RPMI8226 (cell line): ENCODE data around the gene RANBP6.
A peak's percentile ranks its signal among the peaks of the same experiment; 100 is the strongest.

Experiments
- DNase-seq: peaks from one replicate; pipeline ENCODE4 v3.0.0-alpha.2; 2015

Gene RANBP6

DNA sequence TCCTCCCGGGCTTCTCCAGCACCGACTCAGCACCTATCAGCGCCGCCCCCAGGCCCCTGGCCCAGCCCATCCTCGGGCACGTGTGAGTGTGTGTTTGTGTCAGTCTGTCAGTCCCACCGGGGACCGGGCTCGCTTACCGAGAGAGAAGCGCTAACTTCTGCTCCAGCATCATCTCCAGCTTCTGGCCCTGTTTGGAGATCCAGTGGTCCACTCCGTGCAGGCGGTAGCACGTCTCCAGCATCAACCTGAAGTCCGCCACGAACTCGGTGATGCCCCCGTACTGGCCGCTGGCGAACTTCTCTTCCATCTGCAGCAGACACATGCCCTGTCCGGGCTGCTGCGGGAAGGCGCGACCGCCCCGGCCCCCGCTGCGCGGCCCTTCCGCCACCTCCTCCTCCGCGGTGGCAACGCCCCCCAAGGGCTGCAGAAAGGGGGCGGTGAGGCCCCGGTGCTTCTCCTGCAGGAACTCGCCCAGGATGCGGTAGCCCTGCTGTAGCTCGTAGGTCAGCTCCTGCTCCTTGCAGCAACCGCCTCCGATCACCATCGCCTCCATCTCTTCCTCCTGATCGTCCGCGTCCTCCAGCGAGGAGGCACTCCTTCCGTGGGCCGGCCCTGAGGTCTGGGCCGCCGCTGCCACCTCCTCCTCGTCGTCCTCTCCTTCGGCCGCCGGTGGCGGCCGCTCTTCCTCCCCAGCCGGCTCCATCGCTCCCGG, 8.2 kb downstream of the RANBP6 start:
- peak; percentile 91 for DNase-seq

- no peak for DNase-seq
Observed at GRCh38 chr9:6006749-6007057, 8.7 kb downstream of the RANBP6 start.

GRCh38 chr9:6000955-6001354, 14.5 kb downstream of the RANBP6 start:
- DNase-seq: no peak

DNA sequence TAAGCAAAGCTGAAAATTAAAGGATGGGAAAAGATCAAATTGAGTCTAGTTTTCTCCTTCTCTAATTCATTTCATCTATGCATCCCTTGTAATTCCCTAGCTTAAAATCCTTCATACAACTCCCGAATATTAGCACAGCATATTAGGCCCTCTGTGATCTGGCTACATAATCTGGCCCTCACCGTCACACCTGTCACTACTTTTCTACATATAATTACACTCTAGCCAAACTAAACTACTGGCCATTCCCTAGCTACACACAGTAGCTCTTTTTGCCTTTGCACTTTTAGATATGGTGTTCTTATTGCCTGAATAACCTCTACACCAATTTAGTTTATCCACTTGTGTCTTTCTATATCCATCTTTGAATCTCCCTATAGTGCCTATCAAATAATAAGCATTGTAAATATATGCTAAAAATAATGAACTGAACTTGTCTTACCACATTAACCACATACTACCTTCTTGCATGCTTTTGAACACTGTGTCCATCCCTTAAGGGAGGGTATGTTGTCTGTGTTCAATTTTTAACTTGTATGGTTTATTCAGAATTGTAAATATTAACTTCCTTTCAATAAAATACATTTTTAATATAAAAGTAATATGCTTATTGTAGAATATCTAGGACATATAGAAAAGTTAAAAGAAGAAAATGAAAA, 15.9 kb downstream of the RANBP6 start:
- no peak for DNase-seq

- DNase-seq: no peak
Observed at GRCh38 chr9:5994493-5994892, 20.9 kb downstream of the RANBP6 start.

GRCh38 chr9:5988265-5988664, 27.2 kb downstream of the RANBP6 start:
- no peak for DNase-seq

- DNase-seq: no peak
Observed at GRCh38 chr9:5983042-5983441, 32.4 kb downstream of the RANBP6 start.

- DNase-seq: no peak
Observed at GRCh38 chr9:5982317-5982716, 33.1 kb downstream of the RANBP6 start.

DNA sequence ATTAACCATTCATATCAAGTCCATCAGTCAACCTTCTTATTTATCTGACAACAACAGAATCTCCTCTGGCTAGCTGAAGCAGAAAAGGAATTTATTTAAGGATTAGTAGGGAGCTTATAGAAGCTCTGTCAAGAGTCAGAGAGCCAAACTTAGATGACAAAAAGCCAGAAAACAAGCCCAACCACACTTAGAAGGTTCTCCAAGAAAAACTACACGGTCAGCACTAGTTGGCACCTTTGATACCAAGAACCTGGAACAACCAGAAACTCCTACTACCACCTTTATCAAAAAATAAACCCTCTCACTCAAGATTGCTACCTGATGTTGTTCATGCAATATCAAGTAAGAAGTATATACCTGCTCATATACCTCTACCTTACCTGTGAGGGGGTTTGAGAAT, 36.9 kb downstream of the RANBP6 start:
- DNase-seq: peak; percentile 27

DNA sequence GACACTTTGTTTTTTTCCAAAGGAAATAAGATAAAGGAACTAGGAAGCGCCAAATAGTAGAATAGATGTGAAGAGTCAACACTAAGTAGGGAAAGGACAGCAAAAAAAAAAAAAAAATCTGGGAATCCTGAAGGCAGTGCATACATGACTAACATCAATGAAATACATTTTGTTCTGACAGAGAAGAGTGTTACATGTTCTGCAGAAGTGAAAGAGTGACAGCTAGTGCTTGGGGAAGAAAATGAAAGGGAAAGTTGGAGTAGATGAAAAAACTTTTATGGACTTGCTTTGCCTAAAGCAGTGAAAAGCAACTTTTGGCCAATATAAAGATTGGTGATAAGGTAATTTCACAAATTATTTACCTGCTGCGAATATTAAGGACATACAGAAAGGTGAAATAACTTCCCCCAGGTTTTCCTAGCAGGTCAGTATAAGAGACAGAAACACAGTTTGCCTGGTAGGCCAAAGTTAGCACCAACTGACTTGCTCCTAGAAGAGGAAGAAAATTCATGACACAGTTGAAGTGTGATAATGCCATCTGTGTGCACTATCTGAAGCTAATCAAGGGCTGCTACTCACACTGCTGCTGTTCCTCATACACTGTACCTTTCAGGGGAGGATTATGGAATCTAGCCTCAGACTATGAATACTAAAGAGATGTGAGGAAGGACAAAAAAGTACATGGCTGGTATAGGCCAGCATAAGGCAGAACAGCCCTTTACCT, 38.6 kb downstream of the RANBP6 start:
- DNase-seq: no peak

DNA sequence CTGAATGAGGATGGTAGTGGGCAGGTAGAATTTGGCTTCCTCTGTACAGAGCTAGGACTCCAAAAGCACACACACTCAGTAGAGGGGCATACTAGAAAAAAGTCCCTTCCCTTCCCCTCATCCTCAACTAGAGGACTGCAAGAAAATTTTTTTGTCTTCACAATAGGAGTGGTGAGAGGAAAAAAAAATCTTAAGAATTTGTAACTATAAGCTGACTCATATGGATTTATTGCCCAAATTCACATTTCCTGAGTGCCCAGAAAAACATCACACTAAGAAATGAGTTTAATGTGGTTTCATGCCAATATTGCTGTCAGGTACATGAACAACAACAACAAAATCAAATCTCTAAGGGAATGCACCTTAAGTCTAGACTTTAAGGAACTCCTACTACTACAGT, 43.7 kb downstream of the RANBP6 start:
- no peak for DNase-seq
